Lung (tissue), 12 donors: ENCODE measurements around the gene CDK16. TPM values are rescaled to one million over a fixed set of nuclear protein-coding genes. Genes with fewer than 3 reads are reported as not detected.

Experiments
- ATAC-seq: fragments of 200-7000 bp; cut with Tn5 transposase; one replicate; pipeline ENCODE4 v1.9.1; 2020; ENCODE audit warnings: moderate number of reproducible peaks; ENCODE audit not compliant: insufficient read depth, low FRiP score
- DNase-seq, 3 donors: peaks; one replicate each; pipeline ENCODE4 v3.0.0-alpha.2; 2013 to 2017
- H3K27ac ChIP-seq, 2 donors: one replicate each; pipeline ENCODE4 v1.5.1; 2013; ENCODE audit warnings: mild to moderate bottlenecking in 2 of 2, moderate library complexity in 2 of 2, control low read depth in 1 of 2, inconsistent platforms in 1 of 2, low read depth in 1 of 2, low read length in 1 of 2
- H3K27me3 ChIP-seq, 3 donors: one replicate each; pipeline ENCODE4 v1.5.1; 2013; ENCODE audit warnings: low read length in 2 of 3; ENCODE audit not compliant: control insufficient read depth in 3 of 3, insufficient read depth in 3 of 3
- H3K36me3 ChIP-seq, 4 donors: one replicate each; pipeline ENCODE4 v1.5.1; 2013; ENCODE audit warnings: low read length in 4 of 4, mild to moderate bottlenecking in 1 of 4, moderate library complexity in 1 of 4; ENCODE audit not compliant: control insufficient read depth in 4 of 4, insufficient read depth in 4 of 4
- H3K4me1 ChIP-seq, 5 donors: one replicate each; pipeline ENCODE4 v1.5.1; 2013; ENCODE audit warnings: low read length in 5 of 5, mild to moderate bottlenecking in 2 of 5, moderate library complexity in 1 of 5; ENCODE audit not compliant: control insufficient read depth in 5 of 5, insufficient read depth in 5 of 5
- H3K4me3 ChIP-seq: one replicate; pipeline ENCODE4 v1.5.1; 2013; ENCODE audit warnings: mild to moderate bottlenecking, control low read depth, moderate library complexity
- H3K9ac ChIP-seq, 2 donors: one replicate each; pipeline ENCODE4 v1.5.1; 2013; ENCODE audit warnings: low read length in 2 of 2, control low read depth in 1 of 2; ENCODE audit not compliant: insufficient read depth in 1 of 2
- H3K9me3 ChIP-seq, 4 donors: one replicate each; pipeline ENCODE4 v1.5.1; 2013; ENCODE audit warnings: low read length in 3 of 4, mild to moderate bottlenecking in 1 of 4, moderate library complexity in 1 of 4; ENCODE audit not compliant: control insufficient read depth in 4 of 4, insufficient read depth in 3 of 4
- CTCF ChIP-seq: IDR thresholded peaks from 2 replicates; pipeline ENCODE4 v1.5.1; 2012; ENCODE audit warnings: mild to moderate bottlenecking; ENCODE audit errors: control extremely low read depth, extremely low read depth
- WGBS, 2 donors: extraction: QIAGEN DNeasy Blood & Tissue Kit; methylation state at CpG; one replicate each; pipeline ENCODE4 v1.1.7; 2013; 5-methylcytosine and 5-hydroxymethylcytosine counted together
- polyA plus RNA-seq, 2 donors: library from polyadenylated mRNA; stranded (reverse); fragments of 200-250 nt; gene quantifications; one replicate each; pipeline ENCODE4 v1.2.1, GENCODE V29; 2013
- total RNA-seq, 2 donors: library from RNA; depleted of rRNA in 1 of 2; stranded (reverse); fragments of >200 nt in 1 of 2; gene quantifications; one replicate each; pipeline ENCODE4 v1.2.1, GENCODE V29; 2014 to 2021
- donor health status: control.
- donor health status: control.
- donor health status: Bipolar disorder and iron deficiency.
- donor health status: healthy.
- donor health status: DM: yes; HTN: yes; CAD: no.

CDK16 gene
- total and polyA plus RNA-seq, 4 donors, result 50.1 to 93.5 (median 60.5) TPM

- no peaks in the 10 kb centered on the region for H3K4me1 ChIP-seq
- DNase-seq (no peak), ATAC-seq (no peak)
- WGBS, 2 donors, result 93 to 100% methylated on average over 7 to 10 of the region's 10 CpGs
- no peak for TF ChIP-seq CTCF
- H3K36me3 ChIP-seq, result peaks cover 0 to 43% (median 7%) of the 10 kb centered on the region in 4 donors
- no peak overlapping the region for H3K4me3 ChIP-seq
- H3K9me3 ChIP-seq, result peaks cover 0 to under 1% (median 0%) of the 10 kb centered on the region in 4 donors
- no peak overlapping the region for H3K9ac ChIP-seq
- H3K27me3 ChIP-seq, result peaks cover 0 to 39% (median 6%) of the 10 kb centered on the region in 3 donors
- H3K27ac ChIP-seq, result no peak overlapping the region
Measured at GRCh38 chrX:47181301-47181700, 37.2 kb upstream of the CDK16 start.

- H3K27me3 ChIP-seq, result peaks cover 0 to 38% (median 6%) of the 10 kb centered on the region in 3 donors
- WGBS, 2 donors, result 88% methylated on average over 4 to 9 of the region's 9 CpGs
Measured at GRCh38 chrX:47182106-47182700, 36.3 kb upstream of the CDK16 start.

GRCh38 chrX:47184486-47184885, 34.0 kb upstream of the CDK16 start:
- WGBS, 2 donors, result 87 to 98% methylated on average over 4 of the region's 4 CpGs
- ATAC-seq, result no peak
- Histone ChIP-seq H3K36me3 (peaks cover 0 to 32% (median 4%) of the 10 kb centered on the region in 4 donors), H3K9ac (no peak overlapping the region), H3K27me3 (peaks cover 0 to 34% (median 11%) of the 10 kb centered on the region in 3 donors), H3K4me3 (no peak overlapping the region), H3K27ac (no peak overlapping the region), H3K9me3 (no peaks in the 10 kb centered on the region), H3K4me1 (no peaks in the 10 kb centered on the region)
- no peak for DNase-seq
- TF ChIP-seq CTCF, result no peak

More at GRCh38 chrX:47182106-47182700, 36.3 kb upstream of the CDK16 start:
- DNase-seq, result no peak
- Histone ChIP-seq H3K9me3 (no peaks in the 10 kb centered on the region), H3K36me3 (peaks cover 0 to 41% (median 4%) of the 10 kb centered on the region in 4 donors), H3K4me3 (no peak overlapping the region), H3K9ac (no peak overlapping the region), H3K4me1 (no peaks in the 10 kb centered on the region), H3K27ac (no peak overlapping the region)
- no peak for TF ChIP-seq CTCF
- no peak for ATAC-seq
